ENCODE results near the gene ZFAND5. TPM values are rescaled to one million over a fixed set of nuclear protein-coding genes. Genes with fewer than 3 reads are reported as not detected.

ZFAND5 gene
- total RNA-seq, 1 experiment from 2014 or later: 227 TPM

DNA sequence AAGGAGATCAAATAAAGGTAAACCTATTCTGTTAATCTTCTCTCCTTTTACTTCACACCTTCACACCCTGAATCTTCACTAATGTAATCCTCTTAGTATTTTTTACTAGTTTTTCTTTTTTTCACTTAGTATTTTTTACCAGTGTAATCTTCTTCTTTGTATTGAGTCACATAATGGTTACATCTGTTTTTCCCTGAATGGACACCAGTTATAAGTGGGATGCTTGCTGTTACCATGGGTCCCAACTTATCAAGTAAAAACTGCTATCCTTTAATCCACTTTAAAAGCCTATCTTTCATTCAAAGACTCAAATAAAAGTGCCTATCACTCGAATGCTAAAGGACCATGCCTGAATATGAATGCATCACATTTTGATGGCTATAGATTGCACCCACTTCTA is 15.1 kb downstream of the ZFAND5 start:
- no peak for TF ChIP-seq EZH2 (IDR thresholded peaks at IDR 0.05; ENCODE audit: low read depth)
- TF ChIP-seq, protein P1, sequence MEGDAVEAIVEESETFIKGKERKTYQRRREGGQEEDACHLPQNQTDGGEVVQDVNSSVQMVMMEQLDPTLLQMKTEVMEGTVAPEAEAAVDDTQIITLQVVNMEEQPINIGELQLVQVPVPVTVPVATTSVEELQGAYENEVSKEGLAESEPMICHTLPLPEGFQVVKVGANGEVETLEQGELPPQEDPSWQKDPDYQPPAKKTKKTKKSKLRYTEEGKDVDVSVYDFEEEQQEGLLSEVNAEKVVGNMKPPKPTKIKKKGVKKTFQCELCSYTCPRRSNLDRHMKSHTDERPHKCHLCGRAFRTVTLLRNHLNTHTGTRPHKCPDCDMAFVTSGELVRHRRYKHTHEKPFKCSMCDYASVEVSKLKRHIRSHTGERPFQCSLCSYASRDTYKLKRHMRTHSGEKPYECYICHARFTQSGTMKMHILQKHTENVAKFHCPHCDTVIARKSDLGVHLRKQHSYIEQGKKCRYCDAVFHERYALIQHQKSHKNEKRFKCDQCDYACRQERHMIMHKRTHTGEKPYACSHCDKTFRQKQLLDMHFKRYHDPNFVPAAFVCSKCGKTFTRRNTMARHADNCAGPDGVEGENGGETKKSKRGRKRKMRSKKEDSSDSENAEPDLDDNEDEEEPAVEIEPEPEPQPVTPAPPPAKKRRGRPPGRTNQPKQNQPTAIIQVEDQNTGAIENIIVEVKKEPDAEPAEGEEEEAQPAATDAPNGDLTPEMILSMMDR (conservative IDR thresholded peaks at IDR 0.05): no peak
- Histone ChIP-seq H4K20me1 (ENCODE audit: insufficient read depth) (peaks cover 3% of the 10 kb centered on the region; the same call in 1 of the 2 replicates), H3K4me1 (replicated peaks; ENCODE audit: insufficient read depth) (0 out of 2 replicates have a peak, but pooled peaks cover 9% of the 10 kb centered on the region), H3K79me2 (ENCODE audit: low read depth) (peaks cover 14% of the 10 kb centered on the region), H3K27me3 (ENCODE audit: insufficient read depth, low read depth) (no peaks in the 10 kb centered on the region), H3K4me3 (no peak overlapping the region), H3K9me3 (ENCODE audit: insufficient read depth, low read depth) (no peaks in the 10 kb centered on the region), H3K9me2 (ENCODE audit: insufficient read depth) (no peaks in the 10 kb centered on the region), H3K27ac (no peak overlapping the region), H3K4me2 (no peak overlapping the region), H2AFZ (no peak overlapping the region), H3F3A (ENCODE audit: insufficient read depth, low read depth) (peaks cover 41% of the 10 kb centered on the region), H3K36me3 (ENCODE audit: low read depth) (peaks cover 13% of the 10 kb centered on the region)
- no TSS peak for BruUV-seq (replicated peaks)
- intact Hi-C loops (cut with micrococcal nuclease; ENCODE audit: unreplicated experiment): loop anchor here (5.0 kb wide), 2 partner anchors 43 to 58 kb away; no protein-coding TSS in a partner anchor
- no peak for DNase-seq
- CTCF ChIA-PET: no interaction called here
- POLR2A ChIA-PET (ENCODE audit: unreplicated experiment): no interaction called here

DNA sequence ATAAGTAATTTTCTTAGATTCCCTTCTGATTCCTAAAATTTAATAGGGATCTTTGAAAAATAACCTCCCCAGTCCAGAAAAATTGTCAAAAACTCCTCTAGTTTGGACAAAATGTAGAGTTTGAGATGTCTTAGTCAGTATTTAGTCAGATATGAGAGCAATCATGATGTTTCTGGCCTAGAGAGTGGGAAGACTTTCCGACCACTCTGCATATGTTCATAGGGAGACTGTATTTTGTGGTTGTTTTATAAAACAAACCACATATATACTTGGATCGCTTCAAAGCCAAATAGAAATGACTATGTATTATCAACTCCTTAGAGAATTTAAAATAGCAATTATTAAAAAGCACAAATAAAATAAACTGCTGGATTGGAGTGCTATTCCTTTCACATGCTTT is 15.8 kb downstream of the ZFAND5 start:
- Histone ChIP-seq H3K27ac (no peak overlapping the region), H3K79me2 (ENCODE audit: low read depth) (peaks cover 7% of the 10 kb centered on the region; the same call in 1 of the 2 replicates), H3K4me3 (no peak overlapping the region), H3K27me3 (ENCODE audit: insufficient read depth, low read depth) (no peaks in the 10 kb centered on the region), H3K4me1 (replicated peaks; ENCODE audit: insufficient read depth) (0 out of 2 replicates have a peak, but pooled peaks cover 7% of the 10 kb centered on the region), H2AFZ (no peak overlapping the region), H3K4me2 (no peak overlapping the region), H4K20me1 (ENCODE audit: insufficient read depth) (no peaks in the 10 kb centered on the region), H3K9me3 (ENCODE audit: insufficient read depth, low read depth) (no peaks in the 10 kb centered on the region), H3F3A (ENCODE audit: insufficient read depth, low read depth) (peaks cover 35% of the 10 kb centered on the region), H3K9me2 (ENCODE audit: insufficient read depth) (no peaks in the 10 kb centered on the region), H3K36me3 (ENCODE audit: low read depth) (peaks cover 6% of the 10 kb centered on the region)
- ChIA-PET CTCF (no interaction called here), POLR2A (ENCODE audit: unreplicated experiment) (interaction anchor here (0.7 kb wide), 1 partner anchor 378 kb away, joined by 3 read pairs; no protein-coding TSS in a partner anchor)
- TF ChIP-seq, protein P1 (conservative IDR thresholded peaks at IDR 0.05): no peak
- TF ChIP-seq EZH2 (IDR thresholded peaks at IDR 0.05; ENCODE audit: low read depth): no peak
- intact Hi-C loops (cut with micrococcal nuclease; ENCODE audit: unreplicated experiment): no loop called here
- BruUV-seq (replicated peaks): no TSS peak
- no peak for DNase-seq

DNA sequence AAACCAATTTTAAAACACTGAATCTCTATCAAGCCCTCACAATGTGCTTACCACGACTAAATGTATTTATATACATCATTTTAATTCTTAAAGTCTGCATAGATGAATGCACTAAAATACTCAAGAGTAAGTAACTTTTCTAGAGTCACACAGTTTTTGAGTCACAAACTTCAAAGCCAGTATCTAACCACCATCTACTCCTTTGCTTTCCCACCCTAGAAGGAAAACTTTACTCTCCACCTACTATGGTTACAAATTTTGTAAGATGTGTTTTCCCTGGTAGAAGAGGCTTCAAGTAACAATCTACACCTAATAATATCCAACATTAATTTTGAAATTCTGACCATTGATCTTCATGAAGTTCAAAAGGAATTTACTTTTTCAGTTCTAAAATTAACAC is 18.7 kb downstream of the ZFAND5 start:
- H3K4me3 ChIP-seq: no peak overlapping the region
- H3K27ac ChIP-seq: no peak overlapping the region
- peaks cover 8% of the 10 kb centered on the region; the same call in 1 of the 2 replicates for H3F3A ChIP-seq (ENCODE audit: insufficient read depth, low read depth)
- H3K4me2 ChIP-seq: no peak overlapping the region
- H3K4me1 ChIP-seq (replicated peaks; ENCODE audit: insufficient read depth): no peaks in the 10 kb centered on the region
- no peaks in the 10 kb centered on the region for H3K36me3 ChIP-seq (ENCODE audit: low read depth)
- no peak for DNase-seq
- H4K20me1 ChIP-seq (ENCODE audit: insufficient read depth): no peaks in the 10 kb centered on the region
- ChIA-PET POLR2A (ENCODE audit: unreplicated experiment) (no interaction called here), CTCF (no interaction called here)
- no peak for TF ChIP-seq EZH2 (IDR thresholded peaks at IDR 0.05; ENCODE audit: low read depth)
- TF ChIP-seq, protein P1 (conservative IDR thresholded peaks at IDR 0.05): no peak
- no TSS peak for BruUV-seq (replicated peaks)
- intact Hi-C loops (cut with micrococcal nuclease; ENCODE audit: unreplicated experiment): no loop called here
- no peaks in the 10 kb centered on the region for H3K27me3 ChIP-seq (ENCODE audit: insufficient read depth, low read depth)
- H2AFZ ChIP-seq: no peak overlapping the region
- no peaks in the 10 kb centered on the region for H3K9me3 ChIP-seq (ENCODE audit: insufficient read depth, low read depth)
- no peaks in the 10 kb centered on the region for H3K79me2 ChIP-seq (ENCODE audit: low read depth)
- no peaks in the 10 kb centered on the region for H3K9me2 ChIP-seq (ENCODE audit: insufficient read depth)
